MM.1S (cell line): ENCODE data around the gene BCL11B.

Source experiments
- EZH2 ChIP-seq: fragments of 300-600 bp; sonication (generic); optimal IDR thresholded peaks from 2 replicates; pipeline ENCODE3; 2017; ENCODE audit warnings: low read depth, mild to moderate bottlenecking, antibody characterized with exemption, low read length, mixed read lengths
- TF ChIP-seq, protein P1 (sequence below): fragments of 300-600 bp; sonication (generic); IDR thresholded peaks from 2 replicates; pipeline ENCODE4 v1.5.1; 2016; ENCODE audit warnings: antibody characterized with exemption, low read length, mixed read lengths

DNA sequence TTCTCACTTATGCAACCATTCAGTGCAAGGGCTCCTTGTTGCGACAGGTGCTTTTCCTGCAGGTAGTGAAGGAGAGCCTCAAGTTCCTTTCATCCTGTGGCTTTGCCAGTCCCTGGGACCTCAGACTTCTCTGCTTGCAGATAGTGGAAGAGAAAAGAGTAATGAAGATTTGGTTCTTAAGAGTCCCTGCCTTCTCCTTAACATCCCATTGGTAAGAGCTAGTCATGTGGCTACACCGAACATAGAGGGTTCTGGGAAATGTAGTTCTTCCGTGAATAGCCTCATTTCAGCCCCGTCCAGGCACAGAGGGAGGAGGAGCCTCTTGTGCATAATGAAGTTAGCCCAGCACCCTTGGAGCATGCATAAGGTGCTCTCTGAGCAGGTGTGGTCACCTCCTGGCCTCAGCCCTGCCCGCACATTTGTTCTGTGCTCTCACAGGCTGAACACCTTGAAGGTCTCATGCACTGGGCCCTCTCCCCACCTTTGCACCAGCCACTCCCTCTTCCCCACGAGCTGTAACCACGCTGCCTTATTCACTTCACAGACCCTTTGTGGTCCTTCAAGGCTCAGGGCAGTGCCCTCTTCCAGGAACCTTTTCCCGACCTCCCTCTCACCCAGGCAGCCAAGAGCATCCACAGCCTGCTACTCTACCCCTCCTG is 134.0 kb downstream of the BCL11B start:
- TF ChIP-seq, protein P1, sequence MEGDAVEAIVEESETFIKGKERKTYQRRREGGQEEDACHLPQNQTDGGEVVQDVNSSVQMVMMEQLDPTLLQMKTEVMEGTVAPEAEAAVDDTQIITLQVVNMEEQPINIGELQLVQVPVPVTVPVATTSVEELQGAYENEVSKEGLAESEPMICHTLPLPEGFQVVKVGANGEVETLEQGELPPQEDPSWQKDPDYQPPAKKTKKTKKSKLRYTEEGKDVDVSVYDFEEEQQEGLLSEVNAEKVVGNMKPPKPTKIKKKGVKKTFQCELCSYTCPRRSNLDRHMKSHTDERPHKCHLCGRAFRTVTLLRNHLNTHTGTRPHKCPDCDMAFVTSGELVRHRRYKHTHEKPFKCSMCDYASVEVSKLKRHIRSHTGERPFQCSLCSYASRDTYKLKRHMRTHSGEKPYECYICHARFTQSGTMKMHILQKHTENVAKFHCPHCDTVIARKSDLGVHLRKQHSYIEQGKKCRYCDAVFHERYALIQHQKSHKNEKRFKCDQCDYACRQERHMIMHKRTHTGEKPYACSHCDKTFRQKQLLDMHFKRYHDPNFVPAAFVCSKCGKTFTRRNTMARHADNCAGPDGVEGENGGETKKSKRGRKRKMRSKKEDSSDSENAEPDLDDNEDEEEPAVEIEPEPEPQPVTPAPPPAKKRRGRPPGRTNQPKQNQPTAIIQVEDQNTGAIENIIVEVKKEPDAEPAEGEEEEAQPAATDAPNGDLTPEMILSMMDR, result no peak
- TF ChIP-seq EZH2, result no peak
